Heart left ventricle (tissue), 16 donors: Measurements from ENCODE around the gene KRTAP5-3. TPM values are rescaled to one million over a fixed set of nuclear protein-coding genes. Genes with fewer than 3 reads are reported as not detected.
A peak's percentile ranks its signal among the peaks of the same experiment; 100 is the strongest.
"Not testable (repeated sequence)": the region's sequence is repeated elsewhere in the genome, so short reads cannot be mapped to it uniquely, and the experiment has no call there.

Experiments used
- ATAC-seq, 4 donors: fragments of 200-7000 bp; cut with Tn5 transposase; one replicate each; pipeline ENCODE4 v1.9.1; 2020 to 2022; ENCODE audit warnings: moderate library complexity in 4 of 4, mild to moderate bottlenecking in 3 of 4, moderate number of reproducible peaks in 1 of 4
- DNase-seq, 5 donors: peaks; one replicate each; pipeline ENCODE4 v3.0.0-alpha.2; 2020
- H3K27ac ChIP-seq, 12 donors: fragments of 200-600 bp; sonication (generic) in 4 of 12; one replicate each; pipeline versions ENCODE4 v1.5.0 to v1.8.0; 2016 to 2022; ENCODE audit warnings: mild to moderate bottlenecking in 2 of 12
- H3K27me3 ChIP-seq, 9 donors: fragments of 200-600 bp; sonication (generic) in 2 of 9; one replicate each; pipeline versions ENCODE4 v1.5.1 to v1.8.0; 2016 to 2022; ENCODE audit warnings: mild to moderate bottlenecking in 3 of 9
- H3K36me3 ChIP-seq, 9 donors: fragments of 200-600 bp; sonication (generic) in 2 of 9; one replicate each; pipeline versions ENCODE4 v1.5.0 to v1.8.0; 2018 to 2022; ENCODE audit warnings: mild to moderate bottlenecking in 2 of 9
- H3K4me1 ChIP-seq, 12 donors: fragments of 200-600 bp; sonication (generic) in 4 of 12; one replicate each; pipeline versions ENCODE4 v1.5.0 to v1.8.0; 2016 to 2022; ENCODE audit warnings: mild to moderate bottlenecking in 3 of 12
- H3K4me3 ChIP-seq, 12 donors: fragments of 200-600 bp; sonication (generic) in 4 of 12; one replicate each; pipeline versions ENCODE4 v1.5.0 to v1.8.0; 2017 to 2022; ENCODE audit warnings: mild to moderate bottlenecking in 9 of 12, moderate library complexity in 4 of 12
- H3K9me3 ChIP-seq, 12 donors: fragments of 200-600 bp; sonication (generic) in 4 of 12; one replicate each; pipeline versions ENCODE4 v1.5.0 to v1.8.0; 2016 to 2022; ENCODE audit warnings: mild to moderate bottlenecking in 1 of 12
- CTCF ChIP-seq, 12 donors: fragments of 200-600 bp; sonication (generic) in 4 of 12; IDR thresholded peaks; one replicate each; pipeline versions ENCODE4 v1.5.0 to v1.8.0; 2018 to 2022; ENCODE audit warnings: antibody characterized with exemption in 12 of 12, mild to moderate bottlenecking in 5 of 12
- POLR2A ChIP-seq, 2 donors: fragments of 450-650 bp; IDR thresholded peaks; one replicate each; pipeline ENCODE4 v1.6.1; 2017; ENCODE audit warnings: antibody characterized with exemption in 2 of 2, mild to moderate bottlenecking in 2 of 2, moderate library complexity in 2 of 2
- WGBS, 4 donors: extraction: QIAGEN DNeasy Blood & Tissue Kit in 2 of 4; methylation state at CpG; one replicate each; pipeline versions ENCODE4 v1.1.5 to v1.1.7; 2013 to 2018; 5-methylcytosine and 5-hydroxymethylcytosine counted together
- intact Hi-C, 10 donors: fragments of 100-400 bp; cut with DNase I; formaldehyde crosslinking; loops; one replicate each; pipeline versions ENCODE4 v1.11.1 to v1.14.2; 2022
- polyA plus RNA-seq, 2 donors: library from polyadenylated mRNA; stranded (reverse); fragments of 200-250 nt; gene quantifications; one replicate each; pipeline ENCODE4 v1.2.3, GENCODE V29; 2013
- total RNA-seq, 9 donors: library from RNA; depleted of rRNA in 2 of 9; stranded (reverse); fragments of >200 nt in 2 of 9; fragmentation: NEBNext Ultra II Directional in 3 of 9; extraction: Animal tissue kit (Norgen Biotek cat#: 25700) in 3 of 9; gene quantifications; one replicate each; pipeline versions ENCODE4 v1.1.0 to v1.2.4, GENCODE V29; 2016 to 2023
- donor health status: ischemic (EF 13 %, LVEDD 7.1; RV severe dilation, severe dysfunction).
- donor health status: healthy with polysubstance abuse.
- donor health status: DM: no; HTN: yes; CAD: no.
- donor health status: DM: no; HTN: no; CAD: no.
- donor health status: ischemic (EF 25% LVEDD 6.9; RV normal size, moderate dysfunction).
- donor health status: ischemic (EF 25% LVEDD 5.7; RV mildly dilated, moderate dysfunction).
- donor health status: healthy.
- donor health status: DM: yes; HTN: yes; CAD: no.
- donor health status: ischemic (EF 35%, LVEDD 5.7; RV mildly dilated, moderate dysfunction).
- donor health status: nonischemic (EF 11% LVEDD 7.7; RV severe dilation, severe dysfunction).
- donor health status: DM: yes; HTN: yes; CAD: no.
- donor health status: PGD.
- donor health status: ischemic (EF 29% LVEDD 5.4; RV normal size, mild dysfunction).
- donor health status: nonischemic (EF 23%, LVEDD 6.1; RV moderate dilation, normal function).

KRTAP5-3 gene
- total and polyA plus RNA-seq, 11 donors, result not detected

- H3K9me3 ChIP-seq, result no peaks in the 10 kb centered on the region
- ATAC-seq (no peak), DNase-seq (no peak)
- peaks cover 0 to 3% (median 0%) of the 10 kb centered on the region in 9 donors for H3K27me3 ChIP-seq
- 85 to 88% (median 87%) methylated on average over 9 of the region's 9 CpGs for WGBS, 4 donors
- H3K4me3 ChIP-seq, result no peak overlapping the region
- H3K4me1 ChIP-seq, result peaks cover 0 to 10% (median 2%) of the 10 kb centered on the region in 12 donors
- no peaks in the 10 kb centered on the region for H3K36me3 ChIP-seq
- TF ChIP-seq POLR2A (IDR thresholded peaks at IDR 0.05) (no peak), CTCF (IDR thresholded peaks at IDR 0.05) (no peak)
- intact Hi-C loops, result no loop called here
- no peak overlapping the region for H3K27ac ChIP-seq
Measured at GRCh38 chr11:1592628-1593027, 15.6 kb downstream of the KRTAP5-3 start.

DNA sequence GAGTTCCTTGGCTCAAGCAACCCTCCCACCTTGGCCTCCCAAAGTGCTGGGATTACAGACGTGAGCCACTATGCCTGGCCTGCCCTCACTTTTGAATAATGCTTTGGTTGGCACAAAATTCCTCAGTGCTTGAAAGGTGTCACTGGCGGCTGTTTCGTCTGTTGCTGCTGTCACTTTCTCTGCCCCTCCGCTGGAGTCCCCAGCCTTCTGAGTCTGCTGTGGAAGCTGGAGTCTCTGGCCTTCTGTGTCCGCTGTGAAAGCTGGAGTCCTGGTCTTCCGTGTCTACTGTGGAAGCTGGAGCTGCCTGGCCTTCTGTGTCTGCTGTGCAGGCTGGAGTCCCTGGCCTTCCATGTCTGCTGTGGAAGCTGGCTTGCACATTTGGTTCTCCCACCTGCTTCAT, 18.3 kb downstream of the KRTAP5-3 start:
- no peaks in the 10 kb centered on the region for H3K27me3 ChIP-seq
- H3K36me3 ChIP-seq, result no peaks in the 10 kb centered on the region
- 90 to 95% (median 92%) methylated on average over 6 of the region's 6 CpGs for WGBS, 4 donors
- H3K27ac ChIP-seq, result peak overlapping the region in 4 of 12 donors; percentile 43 to 68 (median 62)
- peaks cover 0 to 7% (median 0%) of the 10 kb centered on the region in 12 donors for H3K4me1 ChIP-seq
- intact Hi-C loops, result no loop called here
- ATAC-seq, result no peak
- no peaks in the 10 kb centered on the region for H3K9me3 ChIP-seq
- no peak for DNase-seq
- no peak overlapping the region for H3K4me3 ChIP-seq
- TF ChIP-seq POLR2A (IDR thresholded peaks at IDR 0.05) (no peak), CTCF (IDR thresholded peaks at IDR 0.05) (no peak)

DNA sequence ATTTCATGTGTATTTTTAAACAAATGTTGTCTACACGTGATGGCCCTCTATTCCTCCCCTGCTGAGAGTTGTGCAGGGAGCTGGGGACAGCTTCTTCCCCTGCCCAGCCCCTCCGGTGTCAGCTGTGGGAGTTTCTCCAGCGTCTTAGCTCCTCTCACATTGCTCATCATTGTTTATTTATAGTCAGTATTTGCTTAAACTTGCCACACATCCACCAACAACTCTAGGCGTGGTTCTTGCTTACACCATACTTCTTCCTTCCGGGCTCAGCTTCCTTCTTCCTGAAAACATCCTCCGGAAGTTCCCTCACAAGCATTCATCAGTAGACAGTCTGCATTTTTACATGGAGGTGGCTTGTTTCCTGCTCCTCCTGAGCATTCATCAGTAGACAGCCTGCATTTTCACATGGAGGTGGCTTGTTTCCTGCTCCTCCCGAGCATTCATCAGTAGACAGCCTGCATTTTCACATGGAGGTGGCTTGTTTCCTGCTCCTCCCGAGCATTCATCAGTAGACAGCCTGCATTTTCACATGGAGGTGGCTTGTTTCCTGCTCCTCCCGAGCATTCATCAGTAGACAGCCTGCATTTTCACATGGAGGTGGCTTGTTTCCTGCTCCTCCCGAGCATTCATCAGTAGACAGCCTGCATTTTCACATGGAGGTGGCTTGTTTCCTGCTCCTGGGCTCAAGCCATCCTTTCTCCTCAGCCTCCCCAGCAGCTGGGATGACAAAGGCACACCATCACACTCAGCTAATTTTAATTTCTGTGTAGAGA, 18.9 kb downstream of the KRTAP5-3 start:
- peak in 3 of 4 donors; percentile 65 to 85 (median 67) for ATAC-seq
- H3K36me3 ChIP-seq, H3K4me3 ChIP-seq, H3K4me1 ChIP-seq, DNase-seq, intact Hi-C loops, H3K27me3 ChIP-seq, H3K9me3 ChIP-seq: not testable (repeated sequence)
- 38 to 52% (median 44%) methylated on average over 7 to 8 of the region's 10 CpGs for WGBS, 4 donors
- peak overlapping the region in 4 of 12 donors; percentile 3 to 69 (median 64) for H3K27ac ChIP-seq

GRCh38 chr11:1586699-1587098, 21.6 kb downstream of the KRTAP5-3 start:
- intact Hi-C loops, result no loop called here
- TF ChIP-seq CTCF (IDR thresholded peaks at IDR 0.05) (no peak), POLR2A (IDR thresholded peaks at IDR 0.05) (no peak)
- H3K27me3 ChIP-seq, result no peaks in the 10 kb centered on the region
- DNase-seq, result no peak
- H3K4me3 ChIP-seq, result no peak overlapping the region
- 82 to 93% (median 90%) methylated on average over 2 of the region's 2 CpGs for WGBS, 4 donors
- ATAC-seq, result no peak
- H3K9me3 ChIP-seq, result no peaks in the 10 kb centered on the region
- H3K36me3 ChIP-seq, result no peaks in the 10 kb centered on the region
- peaks cover 0 to 7% (median 0%) of the 10 kb centered on the region in 12 donors for H3K4me1 ChIP-seq
- no peak overlapping the region for H3K27ac ChIP-seq

GRCh38 chr11:1584661-1585370, 23.4 kb downstream of the KRTAP5-3 start, which contains the start of gene KRTAP5-1:
Gene KRTAP5-1, minus strand, starts transcription at chr11:1585283. Its CDS starts 34 bp downstream, at chr11:1585249.
- not testable (repeated sequence) for H3K4me3 ChIP-seq, H3K4me1 ChIP-seq, H3K36me3 ChIP-seq, H3K9me3 ChIP-seq, DNase-seq, H3K27me3 ChIP-seq, H3K27ac ChIP-seq, ATAC-seq
- intact Hi-C loops, result loop anchor here in 1 of 10 donors (5.0 kb wide), 1 partner anchor 518 kb away; no protein-coding TSS in a partner anchor
- 83 to 95% (median 88%) methylated on average over 7 to 9 of the region's 9 CpGs for WGBS, 4 donors

DNA sequence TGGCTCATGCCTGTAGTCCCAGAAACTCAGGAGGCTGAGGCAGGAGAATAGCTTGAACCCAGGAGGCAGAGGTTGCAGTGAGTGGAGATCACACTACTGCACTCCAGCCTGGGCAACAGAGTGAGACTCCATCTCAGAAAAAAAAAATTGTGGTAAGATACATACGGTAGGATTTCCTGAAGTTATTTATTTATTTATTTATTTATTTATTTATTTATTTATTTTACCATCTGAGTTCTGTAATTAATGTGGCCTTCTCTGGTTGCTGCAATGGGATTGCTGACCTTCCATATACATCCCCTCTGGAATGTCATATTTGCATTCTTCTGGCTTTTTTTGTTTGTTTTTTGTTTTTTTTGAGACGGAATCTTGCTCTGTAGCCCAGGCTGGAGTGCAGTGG, 25.4 kb downstream of the KRTAP5-3 start:
- WGBS, 4 donors, result 73 to 85% (median 82%) methylated on average over 2 of the region's 2 CpGs
- H3K4me1 ChIP-seq, ATAC-seq, H3K4me3 ChIP-seq, H3K27me3 ChIP-seq, H3K36me3 ChIP-seq, DNase-seq, H3K27ac ChIP-seq: not testable (repeated sequence)
- intact Hi-C loops, result loop anchor here in 1 of 10 donors (5.0 kb wide), 1 partner anchor 516 kb away; no protein-coding TSS in a partner anchor
- H3K9me3 ChIP-seq, result peaks cover 0 to 12% (median 0%) of the 10 kb centered on the region in 12 donors
